Activated T-helper 2 cell treated with anti-CD3 and anti-CD28 coated beads, Interferon-gamma antibody, Interleukin-2, Interleukin-4, amounts not matched to agents 10 μg/mL and 5 μg/mL and 100 μg/mL, durations not matched to agents 14 hours and 24 hours and 36 hours (primary cell): ENCODE results near the gene HLA-F. TPM values are rescaled to one million over a fixed set of nuclear protein-coding genes. Genes with fewer than 3 reads are reported as not detected.

Experiments
- DNase-seq: peaks from one replicate; pipeline ENCODE4 v3.0.0; 2021; ENCODE audit warnings: low spot score
- H3K27ac Mint-ChIP-seq: one replicate; pipeline ENCODE4 v1.8.0; 2021; ENCODE audit warnings: mixed read lengths
- H3K27me3 Mint-ChIP-seq: one replicate; pipeline ENCODE4 v1.8.0; 2021; ENCODE audit warnings: low read depth, mixed read lengths
- H3K36me3 Mint-ChIP-seq: one replicate; pipeline ENCODE4 v1.8.0; 2021; ENCODE audit warnings: low read depth, mixed read lengths
- H3K4me1 Mint-ChIP-seq: one replicate; pipeline ENCODE4 v1.8.0; 2021; ENCODE audit warnings: low read depth, mixed read lengths
- H3K4me3 Mint-ChIP-seq: one replicate; pipeline ENCODE4 v1.8.0; 2021; ENCODE audit warnings: low read depth, mild to moderate bottlenecking, moderate library complexity, mixed read lengths
- H3K9me3 Mint-ChIP-seq: one replicate; pipeline ENCODE4 v1.8.0; 2021; ENCODE audit warnings: mixed read lengths
- intact Hi-C: fragments of 100-400 bp; cut with micrococcal nuclease; formaldehyde crosslinking; loops from one replicate; pipeline ENCODE4 v1.15.1; 2023
- total RNA-seq: library from RNA; stranded (reverse); gene quantifications from 2 replicates; pipeline ENCODE4 v1.2.3, GENCODE V29; 2022

Gene HLA-F
- total RNA-seq, 1 donor from 2014 or later = 278 TPM

DNA sequence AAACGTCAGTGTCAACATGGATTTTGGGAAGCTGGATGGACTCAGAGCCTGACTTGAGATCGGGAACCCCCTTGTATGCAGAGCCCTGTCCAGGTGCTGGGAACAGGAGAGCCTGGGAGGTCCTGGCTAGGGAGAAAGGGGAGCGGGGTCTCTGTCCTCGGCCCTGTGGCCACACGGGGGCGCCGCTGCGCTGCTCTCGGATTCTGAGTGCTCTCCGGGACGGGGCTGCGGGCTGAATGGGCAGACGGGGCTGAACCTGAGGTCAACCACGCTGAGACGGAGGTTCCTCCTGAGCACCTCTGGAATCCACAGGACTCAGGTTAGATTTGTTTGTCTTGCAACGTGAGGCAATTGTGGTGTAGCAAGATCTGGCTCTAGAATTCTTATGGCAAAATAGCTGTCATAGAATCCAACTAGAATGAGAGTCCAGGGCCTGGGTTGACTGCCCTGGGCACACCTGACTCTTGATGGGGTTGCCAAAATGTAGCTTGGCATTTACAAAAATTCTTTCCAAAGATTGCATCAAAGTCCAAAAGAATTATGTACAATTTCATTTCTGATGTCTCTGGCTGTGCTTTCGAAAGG is 20.6 kb upstream of the HLA-F start:
- H3K4me3 Mint-ChIP-seq = no peak overlapping the region
- DNase-seq = peak; percentile 65

DNA sequence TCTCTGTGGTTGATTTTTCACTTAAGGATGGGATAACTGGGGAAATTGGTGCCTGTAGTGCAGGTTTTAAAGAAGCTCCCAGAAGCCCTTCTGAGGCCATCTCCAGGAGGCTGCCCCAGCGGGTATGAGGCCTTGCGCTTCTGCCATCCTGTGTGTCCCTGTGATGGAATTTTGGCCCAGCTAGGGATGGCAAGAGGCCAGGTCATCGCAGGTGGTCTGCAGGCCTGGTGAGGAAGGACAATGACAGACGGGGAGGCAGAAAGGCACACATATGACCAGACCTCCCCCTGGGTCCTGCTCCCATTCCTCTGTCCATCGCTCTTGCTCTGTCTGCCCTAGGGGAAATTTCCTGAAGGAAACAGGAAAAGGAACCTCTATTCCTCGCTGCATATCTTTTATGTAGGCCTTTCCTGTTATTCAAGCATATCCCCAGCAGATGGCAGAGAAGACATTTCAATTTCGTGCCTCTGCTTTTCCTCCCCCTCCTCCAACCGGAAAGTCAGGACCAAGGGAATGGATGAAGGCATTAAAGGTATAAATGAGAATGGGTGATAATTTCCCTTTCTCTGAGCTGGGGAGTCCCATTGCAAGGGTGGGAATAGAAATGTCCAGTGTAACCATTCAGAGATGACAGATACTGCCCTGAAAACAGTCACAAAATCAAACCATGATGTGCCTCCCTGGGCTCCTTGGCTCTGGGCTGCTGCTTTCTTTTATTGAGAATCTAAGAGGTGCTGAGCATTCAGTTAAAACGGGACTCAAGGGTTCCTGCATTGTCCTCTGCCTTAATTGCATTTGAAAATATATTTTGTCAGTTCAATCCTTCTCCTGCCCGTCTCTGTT is 17.6 kb upstream of the HLA-F start:
- intact Hi-C loops = loop anchor here (2.0 kb wide), 1 partner anchor 129 kb away; no protein-coding TSS in a partner anchor
- H3K36me3 Mint-ChIP-seq = no peaks in the 10 kb centered on the region
- no peak overlapping the region for H3K27ac Mint-ChIP-seq
- H3K27me3 Mint-ChIP-seq = peaks cover 17% of the 10 kb centered on the region
- no peak for DNase-seq
- peaks cover 40% of the 10 kb centered on the region for H3K4me1 Mint-ChIP-seq
- no peak overlapping the region for H3K4me3 Mint-ChIP-seq
- H3K9me3 Mint-ChIP-seq = no peaks in the 10 kb centered on the region

More for the DNA sequence above, 20.6 kb upstream of the HLA-F start:
- H3K27ac Mint-ChIP-seq = no peak overlapping the region
- no peaks in the 10 kb centered on the region for H3K9me3 Mint-ChIP-seq
- H3K36me3 Mint-ChIP-seq = no peaks in the 10 kb centered on the region
- peaks cover 22% of the 10 kb centered on the region for H3K27me3 Mint-ChIP-seq
- intact Hi-C loops = loop anchor here (1.0 kb wide), 1 partner anchor 51 kb away; no protein-coding TSS in a partner anchor
- H3K4me1 Mint-ChIP-seq = peaks cover 14% of the 10 kb centered on the region

DNA sequence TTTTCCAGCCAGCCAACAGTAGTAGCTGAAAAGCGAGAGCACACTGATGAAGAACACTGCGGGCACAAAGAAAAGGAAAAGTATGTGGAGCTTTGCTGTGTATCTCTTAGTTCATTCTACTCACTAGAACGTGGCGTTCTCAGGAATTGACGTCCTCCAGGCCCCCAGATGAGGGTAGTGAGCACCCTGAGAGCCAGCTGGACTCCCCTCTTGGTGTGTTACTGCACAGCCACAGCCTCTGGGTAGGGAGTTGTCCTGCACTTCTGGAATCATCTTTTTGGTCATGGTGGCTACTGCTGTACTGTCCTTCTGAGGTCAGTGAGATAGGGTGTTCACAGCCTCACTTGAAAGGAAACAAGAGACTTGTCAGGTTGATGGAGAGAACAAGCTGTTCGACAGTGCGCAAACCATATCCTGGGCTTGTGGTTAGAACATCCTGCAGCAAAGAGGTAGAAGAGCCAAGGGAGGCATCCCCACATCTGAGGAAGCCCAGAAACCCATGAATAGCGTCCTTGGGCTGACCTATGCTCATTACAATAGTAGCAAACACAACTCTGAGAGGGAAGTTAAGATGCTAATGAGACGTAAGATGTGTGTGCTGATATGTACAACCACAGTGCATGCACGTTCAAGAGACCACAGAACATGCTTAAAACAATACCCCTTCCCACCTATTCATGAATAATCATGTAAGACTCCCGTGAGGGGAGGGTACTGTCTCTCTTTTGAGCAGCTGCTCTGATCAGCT is 14.6 kb upstream of the HLA-F start:
- Mint-ChIP-seq H3K27ac (peak overlapping the region; percentile 77), H3K36me3 (no peaks in the 10 kb centered on the region), H3K4me3 (peak overlapping the region; percentile 70), H3K4me1 (peaks cover 41% of the 10 kb centered on the region), H3K27me3 (peaks cover 7% of the 10 kb centered on the region), H3K9me3 (no peaks in the 10 kb centered on the region)
- intact Hi-C loops = no loop called here
- peak; percentile 81 for DNase-seq

DNA sequence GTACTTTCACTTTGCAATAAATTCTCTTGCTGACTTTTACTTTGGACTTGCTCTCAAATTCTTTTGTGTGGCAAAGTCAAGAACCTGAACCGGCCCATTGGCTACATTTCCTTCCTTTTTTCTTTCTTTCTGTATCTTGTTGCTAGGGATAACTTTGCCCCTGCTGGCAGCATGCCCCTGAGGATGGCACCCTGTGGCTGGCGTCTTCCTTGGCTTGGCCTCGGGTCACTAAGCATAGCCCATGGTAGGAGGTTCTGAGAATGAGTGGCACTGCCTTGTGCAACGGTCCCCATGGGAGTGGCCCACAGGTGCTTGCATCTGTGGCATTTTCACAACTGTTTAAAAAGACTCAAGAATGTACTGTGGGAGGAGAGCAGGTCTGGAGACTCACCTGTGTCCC is 14.0 kb upstream of the HLA-F start:
- H3K27ac Mint-ChIP-seq = peak overlapping the region; percentile 77
- no peaks in the 10 kb centered on the region for H3K36me3 Mint-ChIP-seq
- H3K4me3 Mint-ChIP-seq = peak overlapping the region; percentile 70
- H3K9me3 Mint-ChIP-seq = no peaks in the 10 kb centered on the region
- H3K27me3 Mint-ChIP-seq = peaks cover 4% of the 10 kb centered on the region
- intact Hi-C loops = no loop called here
- peaks cover 41% of the 10 kb centered on the region for H3K4me1 Mint-ChIP-seq
- DNase-seq = no peak

DNA sequence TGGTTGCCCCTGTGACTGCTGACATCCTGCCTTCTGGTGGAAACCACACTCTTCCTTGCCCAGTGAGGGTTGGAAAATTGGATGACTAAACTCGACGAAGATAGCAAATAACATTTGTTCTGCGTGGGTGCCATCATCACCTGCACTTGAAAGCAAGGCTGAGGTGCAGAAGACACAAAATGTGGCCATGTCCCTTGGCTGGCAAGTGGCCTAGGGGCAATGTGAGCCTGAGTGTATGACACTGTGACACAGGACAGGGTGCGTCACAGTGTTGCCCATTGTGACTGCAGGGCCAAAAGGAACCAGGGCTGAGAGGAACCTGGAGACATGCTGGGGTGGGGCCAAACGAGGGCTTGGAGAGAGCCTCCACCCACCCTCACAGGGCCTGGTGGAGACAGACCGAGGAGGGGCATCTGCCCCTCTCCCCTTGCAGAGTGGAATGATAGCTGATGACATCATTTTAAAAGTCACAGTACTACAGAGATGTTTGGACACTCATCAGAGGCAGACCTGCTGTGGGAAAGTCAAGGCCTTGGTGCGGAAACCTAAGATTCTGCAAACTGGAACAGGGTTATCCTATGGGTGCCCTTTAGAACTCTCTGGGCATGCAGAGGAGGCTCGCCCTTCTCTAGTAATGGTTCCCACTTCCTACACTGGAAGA is 12.8 kb upstream of the HLA-F start:
- H3K4me1 Mint-ChIP-seq = peaks cover 41% of the 10 kb centered on the region
- no peak overlapping the region for H3K27ac Mint-ChIP-seq
- H3K27me3 Mint-ChIP-seq = no peaks in the 10 kb centered on the region
- H3K36me3 Mint-ChIP-seq = no peaks in the 10 kb centered on the region
- H3K4me3 Mint-ChIP-seq = peak overlapping the region; percentile 46
- intact Hi-C loops = no loop called here
- no peak for DNase-seq
- no peaks in the 10 kb centered on the region for H3K9me3 Mint-ChIP-seq

DNA sequence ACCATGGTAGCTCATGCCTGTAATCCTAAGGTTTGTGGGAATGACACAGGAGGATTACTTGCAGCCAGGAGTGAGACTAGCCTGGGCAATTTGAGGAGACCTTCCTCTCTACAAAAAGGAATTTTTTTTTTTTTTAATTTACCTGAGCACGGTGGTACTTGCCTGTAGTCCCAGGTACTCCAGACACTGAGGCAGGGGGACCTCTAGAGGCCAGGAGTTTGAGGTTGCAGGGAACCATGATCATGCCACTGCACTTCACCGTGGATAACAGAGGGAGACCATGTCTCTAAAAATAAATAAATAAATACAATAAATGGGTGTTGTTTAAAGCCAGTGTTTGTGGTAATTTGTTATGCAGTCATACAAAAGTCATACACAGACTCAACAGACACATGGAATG is 2.4 kb upstream of the HLA-F start:
- Mint-ChIP-seq H3K4me3 (no peak overlapping the region), H3K27me3 (no peaks in the 10 kb centered on the region), H3K27ac (no peak overlapping the region), H3K36me3 (peaks cover 27% of the 10 kb centered on the region), H3K4me1 (peaks cover 29% of the 10 kb centered on the region), H3K9me3 (no peaks in the 10 kb centered on the region)
- no peak for DNase-seq
- intact Hi-C loops = loop anchor here (10.0 kb wide), 2 partner anchors 66 to 244 kb away; partner anchors contain the start of gene MOG

DNA sequence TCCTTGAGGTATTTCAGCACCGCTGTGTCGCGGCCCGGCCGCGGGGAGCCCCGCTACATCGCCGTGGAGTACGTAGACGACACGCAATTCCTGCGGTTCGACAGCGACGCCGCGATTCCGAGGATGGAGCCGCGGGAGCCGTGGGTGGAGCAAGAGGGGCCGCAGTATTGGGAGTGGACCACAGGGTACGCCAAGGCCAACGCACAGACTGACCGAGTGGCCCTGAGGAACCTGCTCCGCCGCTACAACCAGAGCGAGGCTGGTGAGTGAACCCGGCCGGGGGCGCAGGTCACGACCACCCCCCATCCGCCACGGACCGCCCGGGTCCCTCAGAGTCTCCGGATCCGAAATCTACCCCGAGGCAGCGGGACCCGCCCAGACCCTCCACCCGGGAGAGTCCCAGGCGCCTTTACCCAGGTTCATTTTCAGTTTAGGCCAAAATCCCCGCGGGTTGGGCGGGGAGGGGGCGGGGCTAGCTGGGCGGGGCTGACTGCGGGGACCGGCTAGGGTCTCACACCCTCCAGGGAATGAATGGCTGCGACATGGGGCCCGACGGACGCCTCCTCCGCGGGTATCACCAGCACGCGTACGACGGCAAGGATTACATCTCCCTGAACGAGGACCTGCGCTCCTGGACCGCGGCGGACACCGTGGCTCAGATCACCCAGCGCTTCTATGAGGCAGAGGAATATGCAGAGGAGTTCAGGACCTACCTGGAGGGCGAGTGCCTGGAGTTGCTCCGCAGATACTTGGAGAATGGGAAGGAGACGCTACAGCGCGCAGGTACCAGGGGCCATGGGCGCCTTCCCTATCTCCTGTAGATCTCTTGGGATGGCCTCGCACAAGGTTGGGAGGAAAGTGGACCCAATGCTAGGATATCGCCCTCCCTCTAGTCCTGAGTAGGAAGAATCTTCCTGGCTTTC is 693 bp downstream of the HLA-F start:
- H3K27me3 Mint-ChIP-seq = no peaks in the 10 kb centered on the region
- H3K9me3 Mint-ChIP-seq = no peaks in the 10 kb centered on the region
- peak overlapping the region; percentile 80 for H3K27ac Mint-ChIP-seq
- intact Hi-C loops = loop anchor here (10.0 kb wide), 2 partner anchors 69 to 241 kb away; partner anchors contain the start of gene MOG
- peak overlapping the region; percentile 89 for H3K4me3 Mint-ChIP-seq
- H3K4me1 Mint-ChIP-seq = peaks cover 49% of the 10 kb centered on the region
- H3K36me3 Mint-ChIP-seq = peaks cover 54% of the 10 kb centered on the region
- DNase-seq = peak; percentile 60

DNA sequence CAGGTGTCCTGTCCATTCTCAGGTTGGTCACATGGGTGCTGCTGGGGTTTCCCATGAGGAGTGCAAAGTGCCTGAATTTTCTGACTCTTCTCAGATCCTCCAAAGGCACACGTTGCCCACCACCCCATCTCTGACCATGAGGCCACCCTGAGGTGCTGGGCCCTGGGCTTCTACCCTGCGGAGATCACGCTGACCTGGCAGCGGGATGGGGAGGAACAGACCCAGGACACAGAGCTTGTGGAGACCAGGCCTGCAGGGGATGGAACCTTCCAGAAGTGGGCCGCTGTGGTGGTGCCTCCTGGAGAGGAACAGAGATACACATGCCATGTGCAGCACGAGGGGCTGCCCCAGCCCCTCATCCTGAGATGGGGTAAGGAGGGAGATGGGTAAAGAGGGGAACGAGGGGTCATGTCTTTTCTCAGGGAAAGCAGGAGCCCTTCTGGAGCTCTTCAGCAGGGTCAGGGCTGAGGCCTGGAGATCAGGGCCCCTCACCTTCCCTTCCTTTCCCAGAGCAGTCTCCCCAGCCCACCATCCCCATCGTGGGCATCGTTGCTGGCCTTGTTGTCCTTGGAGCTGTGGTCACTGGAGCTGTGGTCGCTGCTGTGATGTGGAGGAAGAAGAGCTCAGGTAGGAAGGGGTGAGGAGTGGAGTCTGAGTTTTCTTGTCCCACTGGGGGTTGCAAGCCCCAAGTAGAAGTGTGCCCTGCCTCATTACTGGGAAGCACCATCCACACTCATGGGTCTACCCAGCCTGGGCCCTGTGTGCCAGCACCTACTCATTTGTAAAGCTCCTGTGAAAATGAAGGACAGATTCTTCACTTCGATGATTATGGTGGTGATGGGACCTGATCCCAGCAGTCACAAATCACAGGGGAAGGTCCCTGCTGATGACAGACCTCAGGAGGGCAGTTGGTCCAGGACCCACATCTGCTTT is 2.0 kb downstream of the HLA-F start:
- H3K27ac Mint-ChIP-seq = no peak overlapping the region
- no peaks in the 10 kb centered on the region for H3K9me3 Mint-ChIP-seq
- H3K27me3 Mint-ChIP-seq = no peaks in the 10 kb centered on the region
- peaks cover 49% of the 10 kb centered on the region for H3K4me1 Mint-ChIP-seq
- peaks cover 54% of the 10 kb centered on the region for H3K36me3 Mint-ChIP-seq
- DNase-seq = no peak
- H3K4me3 Mint-ChIP-seq = peak overlapping the region; percentile 89
- intact Hi-C loops = loop anchor here (10.0 kb wide), 2 partner anchors 70 to 240 kb away; partner anchors contain the start of gene MOG

DNA sequence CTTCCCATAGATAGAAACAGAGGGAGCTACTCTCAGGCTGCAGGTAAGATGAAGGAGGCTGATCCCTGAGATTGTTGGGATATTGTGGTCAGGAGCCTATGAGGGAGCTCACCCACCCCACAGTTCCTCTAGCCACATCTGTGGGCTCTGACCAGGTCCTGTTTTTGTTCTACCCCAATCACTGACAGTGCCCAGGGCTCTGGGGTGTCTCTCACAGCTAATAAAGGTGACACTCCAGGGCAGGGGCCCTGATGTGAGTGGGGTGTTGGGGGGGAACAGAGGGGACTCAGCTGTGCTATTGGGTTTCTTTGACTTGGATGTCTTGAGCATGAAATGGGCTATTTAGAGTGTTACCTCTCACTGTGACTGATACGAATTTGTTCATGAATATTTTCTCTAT is 2.8 kb downstream of the HLA-F start:
- intact Hi-C loops = loop anchor here (10.0 kb wide), 2 partner anchors 71 to 239 kb away; partner anchors contain the start of gene MOG
- H3K36me3 Mint-ChIP-seq = peaks cover 54% of the 10 kb centered on the region

DNA sequence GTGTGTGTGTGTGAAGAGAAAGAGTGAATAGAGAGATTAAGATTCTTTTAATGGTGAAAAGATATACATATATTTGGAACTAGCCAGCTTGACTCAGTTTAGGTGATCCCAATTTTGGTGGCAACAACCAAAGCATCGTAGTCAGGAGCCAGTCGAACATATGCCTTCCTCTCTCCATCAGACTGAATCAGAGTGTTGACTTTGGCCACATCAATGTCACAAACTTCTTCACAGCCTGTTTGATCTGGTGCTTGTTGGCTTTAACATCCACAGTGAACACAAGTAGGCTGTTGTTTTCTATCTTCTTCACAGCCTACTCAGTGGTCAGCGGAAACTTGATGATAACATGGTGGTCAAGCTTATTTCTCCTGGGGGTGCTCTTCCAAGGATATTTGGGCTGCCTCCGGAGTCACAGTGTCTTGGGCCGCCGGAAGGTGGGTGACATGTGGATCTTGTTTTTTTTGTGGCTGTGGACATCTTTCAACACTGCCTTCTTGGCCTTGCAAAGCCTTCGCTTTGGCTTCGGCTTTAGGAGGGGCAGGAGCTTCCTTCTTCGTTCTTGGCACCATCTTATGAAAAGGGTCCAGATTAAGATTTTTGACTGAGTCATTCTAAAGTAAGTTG is 3.4 kb downstream of the HLA-F start:
- Mint-ChIP-seq H3K4me1 (peaks cover 48% of the 10 kb centered on the region), H3K9me3 (no peaks in the 10 kb centered on the region), H3K27me3 (no peaks in the 10 kb centered on the region), H3K4me3 (peak overlapping the region; percentile 54), H3K36me3 (peaks cover 54% of the 10 kb centered on the region), H3K27ac (no peak overlapping the region)
- DNase-seq = peak; percentile 3
- intact Hi-C loops = loop anchor here (10.0 kb wide), 2 partner anchors 72 to 238 kb away; partner anchors contain the start of gene MOG

More for the DNA sequence above, 2.8 kb downstream of the HLA-F start:
- no peak for DNase-seq
- Mint-ChIP-seq H3K27me3 (no peaks in the 10 kb centered on the region), H3K4me1 (peaks cover 49% of the 10 kb centered on the region), H3K4me3 (peak overlapping the region; percentile 89), H3K27ac (peak overlapping the region; percentile 49), H3K9me3 (no peaks in the 10 kb centered on the region)
